Right lobe of liver (tissue), 4 donors: ENCODE measurements around the gene LSM10.

Experiments used
- CTCF ChIP-seq, 4 donors: fragments of 200-600 bp in 3 of 4; fragments of 450-650 bp in 1 of 4; IDR thresholded peaks; one replicate each; pipeline versions ENCODE4 v1.5.1 to v1.8.0; 2016 to 2022; ENCODE audit warnings: antibody characterized with exemption in 4 of 4, mild to moderate bottlenecking in 2 of 4
- POLR2A ChIP-seq: fragments of 450-650 bp; IDR thresholded peaks from one replicate; pipeline ENCODE4 v1.6.1; 2017; ENCODE audit warnings: antibody characterized with exemption, mild to moderate bottlenecking
- donor health status: DM: no; HTN: no; CAD: no.
- donor health status: DM: no; HTN: no; CAD: no.
- donor health status: DM: no; HTN: yes; CAD: no.

GRCh38 chr1:36389261-36389660, 8.4 kb downstream of the LSM10 start:
- TF ChIP-seq POLR2A (no peak), CTCF (IDR thresholded peaks at IDR 0.05) (no peak)
